Thyroid gland (tissue), 4 donors: ENCODE data around the gene ARHGEF38.

Source experiments
- CTCF ChIP-seq, 6 experiments: fragments of 200-600 bp in 3 of 6; fragments of 450-650 bp in 3 of 6; sonication (generic) in 3 of 6; IDR thresholded peaks; one replicate each; pipeline ENCODE4 v1.5.1; 2016 to 2019; ENCODE audit warnings: antibody characterized with exemption in 6 of 6, mild to moderate bottlenecking in 2 of 6, inconsistent platforms in 1 of 6, moderate library complexity in 1 of 6
- POLR2A ChIP-seq, 2 donors: fragments of 450-650 bp; IDR thresholded peaks; one replicate each; pipeline ENCODE4 v1.6.1; 2017; ENCODE audit warnings: antibody characterized with exemption in 2 of 2, mild to moderate bottlenecking in 2 of 2, moderate library complexity in 1 of 2

GRCh38 chr4:105601406-105601805 is 49.0 kb downstream of the ARHGEF38 start:
- TF ChIP-seq CTCF (IDR thresholded peaks at IDR 0.05), result no peak
- no peak for TF ChIP-seq POLR2A (IDR thresholded peaks at IDR 0.05)
